Tibial artery (tissue), 4 donors: Measurements from ENCODE around the gene SLC9A2.

Experiments
- DNase-seq, 2 donors: peaks; one replicate each; pipeline ENCODE4 v3.0.0-alpha.2; 2019
- H3K27ac ChIP-seq, 2 donors: fragments of 200-600 bp; sonication (generic) in 1 of 2; 1 replicate in 1 of 2; 2 replicates in 1 of 2; pipeline ENCODE4 v1.5.1; 2018 to 2019; ENCODE audit warnings: mild to moderate bottlenecking in 1 of 2
- H3K27me3 ChIP-seq, 2 donors: fragments of 200-600 bp; sonication (generic) in 1 of 2; one replicate each; pipeline versions ENCODE4 v1.5.1 to v1.6.0; 2016 to 2019
- H3K36me3 ChIP-seq, 3 donors: fragments of 200-600 bp; sonication (generic) in 2 of 3; one replicate each; pipeline ENCODE4 v1.5.1; 2016 to 2019; ENCODE audit warnings: mild to moderate bottlenecking in 2 of 3
- H3K4me1 ChIP-seq, 4 donors: fragments of 200-600 bp; sonication (generic) in 2 of 4; 1 replicate in 3 of 4; 2 replicates in 1 of 4; pipeline ENCODE4 v1.5.1; 2016 to 2019
- H3K4me3 ChIP-seq, 2 donors: fragments of 200-600 bp; sonication (generic) in 1 of 2; 1 replicate in 1 of 2; 2 replicates in 1 of 2; pipeline ENCODE4 v1.5.1; 2018 to 2019; ENCODE audit warnings: mild to moderate bottlenecking in 2 of 2
- H3K9me3 ChIP-seq, 3 donors: fragments of 200-600 bp; sonication (generic) in 1 of 3; one replicate each; pipeline ENCODE4 v1.5.1; 2016 to 2019
- CTCF ChIP-seq, 2 experiments: fragments of 200-600 bp in 1 of 2; fragments of 450-650 bp in 1 of 2; IDR thresholded peaks; one replicate each; pipeline ENCODE4 v1.5.1; 2017 to 2019; ENCODE audit warnings: antibody characterized with exemption in 2 of 2, mild to moderate bottlenecking in 1 of 2, moderate library complexity in 1 of 2
- intact Hi-C: fragments of 100-400 bp; cut with DNase I; formaldehyde crosslinking; loops from one replicate; pipeline ENCODE4 v1.15.0; 2023; ENCODE audit warnings: low total_unique reads

Gene SLC9A2

GRCh38 chr2:102604769-102605168 lies 14.6 kb upstream of the SLC9A2 start:
- no peak overlapping the region for H3K27ac ChIP-seq
- H3K4me1 ChIP-seq, result no peaks in the 10 kb centered on the region
- H3K9me3 ChIP-seq, result no peaks in the 10 kb centered on the region
- no peak for DNase-seq
- intact Hi-C loops, result no loop called here
- no peaks in the 10 kb centered on the region for H3K27me3 ChIP-seq
- TF ChIP-seq CTCF (IDR thresholded peaks at IDR 0.05), result no peak
- H3K4me3 ChIP-seq, result no peak overlapping the region
- no peaks in the 10 kb centered on the region for H3K36me3 ChIP-seq

- intact Hi-C loops, result no loop called here
- no peaks in the 10 kb centered on the region for H3K9me3 ChIP-seq
- no peak for TF ChIP-seq CTCF (IDR thresholded peaks at IDR 0.05)
- DNase-seq, result no peak
- no peak overlapping the region for H3K4me3 ChIP-seq
- no peak overlapping the region for H3K27ac ChIP-seq
- no peaks in the 10 kb centered on the region for H3K4me1 ChIP-seq
- H3K36me3 ChIP-seq, result no peaks in the 10 kb centered on the region
- H3K27me3 ChIP-seq, result no peaks in the 10 kb centered on the region
Observed at GRCh38 chr2:102606353-102606752, 13.0 kb upstream of the SLC9A2 start.

- H3K27ac ChIP-seq, result no peak overlapping the region
- H3K4me3 ChIP-seq, result no peak overlapping the region
- TF ChIP-seq CTCF (IDR thresholded peaks at IDR 0.05), result peak; percentile 43 to 56
- H3K27me3 ChIP-seq, result peaks cover 0 to 22% of the 10 kb centered on the region in 2 donors
- intact Hi-C loops, result no loop called here
- H3K9me3 ChIP-seq, result no peaks in the 10 kb centered on the region
- peaks cover 0 to 18% (median 13%) of the 10 kb centered on the region in 4 donors for H3K4me1 ChIP-seq
- no peaks in the 10 kb centered on the region for H3K36me3 ChIP-seq
- peak in 1 of 2 donors; percentile 38 for DNase-seq
Observed at GRCh38 chr2:102615620-102616436, 3.5 kb upstream of the SLC9A2 start.

GRCh38 chr2:102618452-102619413 lies 620 bp upstream of the SLC9A2 start:
- Histone ChIP-seq H3K4me3 (peak overlapping the region; percentile 45 to 59), H3K4me1 (peaks cover 0 to 18% (median 13%) of the 10 kb centered on the region in 4 donors), H3K36me3 (no peaks in the 10 kb centered on the region), H3K27me3 (peaks cover 0 to 38% of the 10 kb centered on the region in 2 donors), H3K27ac (no peak overlapping the region), H3K9me3 (no peaks in the 10 kb centered on the region)
- intact Hi-C loops, result no loop called here
- no peak for TF ChIP-seq CTCF (IDR thresholded peaks at IDR 0.05)
- DNase-seq, result peak in 1 of 2 donors; percentile 59

GRCh38 chr2:102620332-102620731 lies 979 bp downstream of the SLC9A2 start:
- Histone ChIP-seq H3K4me1 (peaks cover 0 to 18% (median 13%) of the 10 kb centered on the region in 4 donors), H3K4me3 (no peak overlapping the region), H3K27me3 (peaks cover 0 to 38% of the 10 kb centered on the region in 2 donors), H3K9me3 (no peaks in the 10 kb centered on the region), H3K27ac (no peak overlapping the region), H3K36me3 (no peaks in the 10 kb centered on the region)
- intact Hi-C loops, result no loop called here
- DNase-seq, result no peak
- no peak for TF ChIP-seq CTCF (IDR thresholded peaks at IDR 0.05)
